IMR-90 (cell line): ENCODE measurements around the gene SPATA25. TPM values are rescaled to one million over a fixed set of nuclear protein-coding genes. Genes with fewer than 3 reads are reported as not detected.

Experiments used
- ATAC-seq: fragments of 200-7000 bp; cut with Tn5 transposase; 2 replicates; pipeline ENCODE4 v1.9.1; 2020; ENCODE audit warnings: low read depth, mild to moderate bottlenecking, moderate library complexity
- BruUV-seq: library from RNA; stranded (reverse); fragments of 400-500 nt; replicated peaks from 2 replicates; lab custom pipeline; 2021; lab: Mats Ljungman, UMichigan
- CTCF ChIA-PET: fragments of 300-600 bp; formaldehyde crosslinking; extraction: SDS; loops from one replicate; lab custom pipeline; 2021; ENCODE audit warnings: antibody characterized with exemption; lab: Yijun Ruan, JAX
- POLR2A ChIA-PET: fragments of 300-600 bp; sonication (Branson Sonifier 250); formaldehyde crosslinking; loops from one replicate; lab custom pipeline; 2022; ENCODE audit warnings: antibody characterized with exemption; ENCODE audit not compliant: unreplicated experiment; lab: Charles Lee
- DNase-seq: peaks from one replicate; pipeline ENCODE4 v3.0.0; 2013
- H2AFZ ChIP-seq: replicated peaks from 2 replicates; pipeline ENCODE3; 2013; ENCODE audit warnings: low read length, mild to moderate bottlenecking; ENCODE audit not compliant: poor library complexity
- H2AK5ac ChIP-seq: 2 replicates; pipeline ENCODE4 v1.6.1; 2013; ENCODE audit warnings: low read depth, low read length, inconsistent platforms
- H2AK9ac ChIP-seq: replicated peaks from 2 replicates; pipeline ENCODE3; 2013; ENCODE audit warnings: mild to moderate bottlenecking, low read depth, low read length, moderate library complexity; ENCODE audit not compliant: poor library complexity
- H2BK120ac ChIP-seq: 2 replicates; pipeline ENCODE4 v1.6.1; 2013; ENCODE audit warnings: low read depth, low read length, inconsistent platforms
- H2BK15ac ChIP-seq: 3 replicates; pipeline ENCODE4 v1.6.1; 2013; ENCODE audit warnings: low read depth, low read length, inconsistent platforms
- H2BK20ac ChIP-seq: 2 replicates; pipeline ENCODE4 v1.6.1; 2013; ENCODE audit warnings: low read depth, mild to moderate bottlenecking, inconsistent platforms, low read length, moderate library complexity
- H2BK5ac ChIP-seq: 2 replicates; pipeline ENCODE4 v1.6.1; 2013; ENCODE audit warnings: mild to moderate bottlenecking, low read depth, low read length, inconsistent platforms; ENCODE audit not compliant: poor library complexity, severe bottlenecking
- H3K14ac ChIP-seq: replicated peaks from 2 replicates; pipeline ENCODE4 v1.6.1; 2013; ENCODE audit warnings: low read depth, low read length, inconsistent platforms
- H3K18ac ChIP-seq: 2 replicates; pipeline ENCODE4 v1.6.1; 2013; ENCODE audit warnings: low read depth, low read length, control low read depth
- H3K23ac ChIP-seq: 2 replicates; pipeline ENCODE4 v1.6.1; 2013; ENCODE audit warnings: low read depth, low read length, inconsistent platforms
- H3K27ac ChIP-seq: 2 replicates; pipeline ENCODE4 v1.5.1; 2013; ENCODE audit warnings: mild to moderate bottlenecking, control low read depth, low read length; ENCODE audit not compliant: insufficient read depth
- H3K27me3 ChIP-seq: 2 replicates; pipeline ENCODE4 v1.6.1; 2013; ENCODE audit warnings: low read length; ENCODE audit not compliant: control insufficient read depth, insufficient read depth
- H3K36me3 ChIP-seq: 2 replicates; pipeline ENCODE4 v1.6.1; 2013; ENCODE audit warnings: low read length, mixed read lengths; ENCODE audit not compliant: control insufficient read depth, insufficient read depth
- H3K4ac ChIP-seq: 2 replicates; pipeline ENCODE4 v1.6.1; 2013; ENCODE audit warnings: low read depth, low read length, inconsistent platforms
- H3K4me1 ChIP-seq: 2 replicates; pipeline ENCODE4 v1.6.1; 2013; ENCODE audit warnings: low read length, mixed read lengths; ENCODE audit not compliant: control insufficient read depth, insufficient read depth
- H3K4me2 ChIP-seq: 2 replicates; pipeline ENCODE4 v1.6.1; 2013; ENCODE audit warnings: low read depth, mild to moderate bottlenecking, control low read depth, low read length, moderate library complexity
- H3K4me3 ChIP-seq: 2 replicates; pipeline ENCODE4 v1.5.1; 2013; ENCODE audit warnings: low read depth, mild to moderate bottlenecking, control low read depth, low read length, moderate library complexity; ENCODE audit not compliant: insufficient read depth
- H3K56ac ChIP-seq: 2 replicates; pipeline ENCODE4 v1.6.1; 2013; ENCODE audit warnings: low read length, inconsistent platforms; ENCODE audit not compliant: insufficient read depth; ENCODE audit errors: extremely low read depth
- H3K79me1 ChIP-seq, 2 experiments: 2 replicates each; pipeline ENCODE4 v1.6.1; 2013; ENCODE audit warnings: low read length in 2 of 2, inconsistent platforms in 1 of 2, low read depth in 1 of 2
- H3K9ac ChIP-seq: 2 replicates; pipeline ENCODE4 v1.6.1; 2013; ENCODE audit warnings: low read depth, low read length, control low read depth
- H3K9me1 ChIP-seq: 2 replicates; pipeline ENCODE4 v1.6.1; 2013; ENCODE audit warnings: low read length, inconsistent platforms; ENCODE audit not compliant: insufficient read depth
- H3K9me3 ChIP-seq: 2 replicates; pipeline ENCODE4 v1.6.1; 2013; ENCODE audit warnings: low read length; ENCODE audit not compliant: control insufficient read depth, insufficient read depth
- H4K20me1 ChIP-seq: 2 replicates; pipeline ENCODE4 v1.6.1; 2013; ENCODE audit warnings: low read length, inconsistent platforms; ENCODE audit not compliant: insufficient read depth
- H4K5ac ChIP-seq: 2 replicates; pipeline ENCODE4 v1.6.1; 2013; ENCODE audit warnings: mild to moderate bottlenecking, low read depth, low read length, control low read depth
- H4K8ac ChIP-seq, 2 experiments: 2 replicates each; pipeline ENCODE4 v1.6.1; 2013; ENCODE audit warnings: low read depth in 2 of 2, low read length in 2 of 2, control low read depth in 1 of 2, inconsistent platforms in 1 of 2
- H4K91ac ChIP-seq: 2 replicates; pipeline ENCODE4 v1.6.1; 2013; ENCODE audit warnings: low read depth, low read length, inconsistent platforms; ENCODE audit not compliant: insufficient read depth
- BHLHE40 ChIP-seq: fragments of 150-350 bp; IDR thresholded peaks from 2 replicates; pipeline ENCODE4 v1.6.1; 2016; ENCODE audit warnings: mild to moderate bottlenecking, low read depth, low read length
- CEBPB ChIP-seq: IDR thresholded peaks from 2 replicates; pipeline ENCODE4 v1.6.1; 2012; ENCODE audit warnings: low read depth, low read length, improper control_type of control experiment
- CHD1 ChIP-seq: IDR thresholded peaks from 2 replicates; pipeline ENCODE4 v1.6.1; 2012; ENCODE audit warnings: low read depth, low read length, improper control_type of control experiment
- CTCF ChIP-seq: conservative IDR thresholded peaks from 2 replicates; pipeline ENCODE4 v1.5.1; 2012; ENCODE audit warnings: mild to moderate bottlenecking, low read depth, low read length, improper control_type of control experiment
- ELK1 ChIP-seq: fragments of 150-350 bp; IDR thresholded peaks from 2 replicates; pipeline ENCODE4 v1.6.1; 2016; ENCODE audit warnings: low read depth, mild to moderate bottlenecking, low read length, moderate library complexity, borderline replicate concordance
- FOS ChIP-seq: fragments of 150-350 bp; IDR thresholded peaks from 2 replicates; pipeline ENCODE4 v1.6.1; 2016; ENCODE audit warnings: low read depth, low read length
- MAFK ChIP-seq: IDR thresholded peaks from 2 replicates; pipeline ENCODE4 v1.6.1; 2012; ENCODE audit warnings: low read depth, low read length, improper control_type of control experiment
- MAZ ChIP-seq: IDR thresholded peaks from 2 replicates; pipeline ENCODE4 v1.6.1; 2012; ENCODE audit warnings: low read depth, mild to moderate bottlenecking, low read length, improper control_type of control experiment, moderate library complexity, borderline replicate concordance
- MXI1 ChIP-seq: IDR thresholded peaks from 2 replicates; pipeline ENCODE4 v1.6.1; 2012; ENCODE audit warnings: low read depth, mild to moderate bottlenecking, low read length, moderate library complexity, borderline replicate concordance
- NFE2L2 ChIP-seq: fragments of 150-350 bp; IDR thresholded peaks from 2 replicates; pipeline ENCODE4 v1.6.1; 2016; ENCODE audit warnings: low read depth, mild to moderate bottlenecking, low read length
- POLR2A ChIP-seq: IDR thresholded peaks from 2 replicates; pipeline ENCODE4 v1.6.1; 2012; ENCODE audit warnings: mild to moderate bottlenecking, low read depth, low read length
- RAD21 ChIP-seq: IDR thresholded peaks from 2 replicates; pipeline ENCODE4 v1.6.1; 2012; ENCODE audit warnings: low read length, improper control_type of control experiment
- RCOR1 ChIP-seq: IDR thresholded peaks from 2 replicates; pipeline ENCODE4 v1.6.1; 2012; ENCODE audit warnings: mild to moderate bottlenecking, low read length, improper control_type of control experiment; ENCODE audit not compliant: insufficient replicate concordance
- RFX5 ChIP-seq: IDR thresholded peaks from 2 replicates; pipeline ENCODE4 v1.8.0; 2012; ENCODE audit warnings: low read depth, mild to moderate bottlenecking, low read length, moderate library complexity
- SMC3 ChIP-seq: fragments of 150-350 bp; IDR thresholded peaks from 2 replicates; pipeline ENCODE4 v1.6.1; 2016; ENCODE audit warnings: low read depth, mild to moderate bottlenecking, antibody characterized with exemption, low read length, moderate library complexity
- USF2 ChIP-seq: fragments of 150-350 bp; IDR thresholded peaks from 2 replicates; pipeline ENCODE4 v1.6.1; 2017; ENCODE audit warnings: mild to moderate bottlenecking, antibody characterized with exemption, low read length, low read depth
- whole genome bisulfite sequencing, 2 experiments: methylation state at CpG; one replicate each; pipeline versions ENCODE4 v1.1.5 to v1.1.7; 2013; ENCODE audit warnings: missing lambda C conversion rate in 2 of 2; ENCODE audit not compliant: insufficient read length in 1 of 2; ENCODE audit errors: extremely low coverage in 2 of 2; 5-methylcytosine and 5-hydroxymethylcytosine counted together
- dilution Hi-C: fragments of 300-500 bp; cut with HindIII; formaldehyde crosslinking; loops from one replicate; pipeline ENCODE4 v1.14.3; 2018; ENCODE audit warnings: low sequenced_read_pairs; ENCODE audit not compliant: unreplicated experiment
- in situ Hi-C: fragments of 300-500 bp; cut with MboI; formaldehyde crosslinking; loops from 3 replicates; pipeline ENCODE4 v1.14.3; 2019; ENCODE audit warnings: low sequenced_read_pairs, inconsistent platforms, mixed read lengths
- intact Hi-C: fragments of 100-400 bp; cut with micrococcal nuclease; formaldehyde crosslinking; loops from 2 replicates; pipeline ENCODE4 v1.10.0; 2022
- polyA plus RNA-seq, 3 experiments: library from polyadenylated mRNA; depleted of rRNA; stranded (reverse); fragments of >200 nt; gene quantifications; 2 replicates each; pipeline ENCODE4 v1.2.3, GENCODE V29; 2012; ENCODE audit warnings: low replicate concordance in 1 of 3
- total RNA-seq: library from RNA; depleted of rRNA; stranded (reverse); fragments of >200 nt; gene quantifications from 2 replicates; pipeline ENCODE4 v1.2.3, GENCODE V29; 2012

The SPATA25 gene
- total and polyA plus RNA-seq, 2 of the 4 experiments (the other 2 are of a cell fraction) = 0.18 to 0.36 TPM

DNA sequence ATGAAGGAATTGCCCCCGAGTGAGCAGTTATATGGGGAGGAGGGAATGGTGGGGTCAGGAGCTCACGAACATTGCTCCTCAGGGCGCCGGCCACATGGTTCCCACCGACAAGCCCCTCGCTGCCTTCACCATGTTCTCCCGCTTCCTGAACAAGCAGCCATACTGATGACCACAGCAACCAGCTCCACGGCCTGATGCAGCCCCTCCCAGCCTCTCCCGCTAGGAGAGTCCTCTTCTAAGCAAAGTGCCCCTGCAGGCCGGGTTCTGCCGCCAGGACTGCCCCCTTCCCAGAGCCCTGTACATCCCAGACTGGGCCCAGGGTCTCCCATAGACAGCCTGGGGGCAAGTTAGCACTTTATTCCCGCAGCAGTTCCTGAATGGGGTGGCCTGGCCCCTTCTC, 10.9 kb upstream of the SPATA25 start:
- no peak overlapping the region for H3K4me3 ChIP-seq
- H2BK120ac ChIP-seq = no peak overlapping the region
- H2BK5ac ChIP-seq = no peak overlapping the region
- intact Hi-C loops (no loop called here), dilution Hi-C loops (no loop called here), in situ Hi-C loops (no loop called here)
- TF ChIP-seq FOS = no peak
- TF ChIP-seq RCOR1 = no peak
- no peak for TF ChIP-seq MAZ
- no peak for TF ChIP-seq POLR2A
- TF ChIP-seq USF2 = no peak
- TF ChIP-seq RFX5 = no peak
- TF ChIP-seq SMC3 = no peak
- TF ChIP-seq CTCF = no peak
- TF ChIP-seq NFE2L2 = no peak
- TF ChIP-seq MXI1 = no peak
- no peak for TF ChIP-seq MAFK
- TF ChIP-seq BHLHE40 = no peak
- no peak for TF ChIP-seq CHD1
- no peak for TF ChIP-seq CEBPB
- no peak for TF ChIP-seq RAD21
- no peak for TF ChIP-seq ELK1
- no peak overlapping the region for H3K56ac ChIP-seq
- WGBS, 2 experiments = 89% methylated on average over 6 of the region's 12 CpGs; no CpG with 5 or more reads in 1 of the 2 experiments
- no peak overlapping the region for H3K27ac ChIP-seq
- no peak overlapping the region for H2AK9ac ChIP-seq
- no peaks in the 10 kb centered on the region for H3K27me3 ChIP-seq
- no peaks in the 10 kb centered on the region for H3K4me1 ChIP-seq
- H2AFZ ChIP-seq = no peak overlapping the region
- no peaks in the 10 kb centered on the region for H3K9me3 ChIP-seq
- ATAC-seq = no peak
- no peak overlapping the region for H4K5ac ChIP-seq
- no peak overlapping the region for H3K4me2 ChIP-seq
- no peak overlapping the region for H3K23ac ChIP-seq
- H2AK5ac ChIP-seq = no peak overlapping the region
- H2BK15ac ChIP-seq = no peak overlapping the region
- H3K9ac ChIP-seq = no peak overlapping the region
- H3K14ac ChIP-seq = no peak overlapping the region
- H3K18ac ChIP-seq = no peak overlapping the region
- peaks cover 3 to 16% of the 10 kb centered on the region in 2 experiments; a peak in 2 of 4 replicates for H3K79me1 ChIP-seq
- BruUV-seq = TSS peak; percentile 74
- H3K4ac ChIP-seq = no peak overlapping the region
- H2BK20ac ChIP-seq = no peak overlapping the region
- H3K9me1 ChIP-seq = no peaks in the 10 kb centered on the region
- CTCF ChIA-PET = no interaction called here
- no peak overlapping the region for H4K8ac ChIP-seq
- no peak for DNase-seq
- H4K20me1 ChIP-seq = 0 out of 2 replicates have a peak, but pooled peaks cover 3% of the 10 kb centered on the region
- no peak overlapping the region for H4K91ac ChIP-seq
- POLR2A ChIA-PET = no interaction called here
- H3K36me3 ChIP-seq = peaks cover 60% of the 10 kb centered on the region
